ENCODE measurements around the gene TTC31. TPM values are rescaled to one million over a fixed set of nuclear protein-coding genes. Genes with fewer than 3 reads are reported as not detected.
"Not testable (repeated sequence)": the region's sequence is repeated elsewhere in the genome, so short reads cannot be mapped to it uniquely, and the experiment has no call there.

The TTC31 gene
- total RNA-seq, 1 donor from 2014 or later, result 32.2 TPM

DNA sequence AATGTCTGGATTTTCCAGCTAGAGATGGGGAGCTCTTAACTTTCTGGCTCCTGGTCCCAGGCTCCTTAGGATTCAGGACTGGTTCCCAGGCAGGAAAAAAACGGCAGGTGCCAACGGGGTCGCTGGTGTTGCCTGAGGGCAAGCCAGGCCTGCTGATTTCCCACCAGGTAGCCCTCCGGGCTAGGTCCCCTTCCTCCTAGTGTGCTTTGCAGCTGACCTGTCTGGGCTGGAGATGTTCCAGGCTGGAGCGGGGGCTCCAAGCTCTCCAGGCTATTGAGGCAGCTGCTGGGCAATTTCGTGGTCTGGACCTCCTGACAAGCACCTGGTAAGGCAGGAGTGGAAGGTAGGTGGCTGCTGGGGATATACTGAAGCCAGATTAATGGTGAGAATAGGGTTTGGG is 8.4 kb upstream of the TTC31 start:
- H3K27me3 Mint-ChIP-seq, result no peaks in the 10 kb centered on the region
- no peaks in the 10 kb centered on the region for H3K9me3 Mint-ChIP-seq (ENCODE audit: low read depth)
- no peak overlapping the region for H3K27ac Mint-ChIP-seq
- TF ChIP-seq, protein P1, sequence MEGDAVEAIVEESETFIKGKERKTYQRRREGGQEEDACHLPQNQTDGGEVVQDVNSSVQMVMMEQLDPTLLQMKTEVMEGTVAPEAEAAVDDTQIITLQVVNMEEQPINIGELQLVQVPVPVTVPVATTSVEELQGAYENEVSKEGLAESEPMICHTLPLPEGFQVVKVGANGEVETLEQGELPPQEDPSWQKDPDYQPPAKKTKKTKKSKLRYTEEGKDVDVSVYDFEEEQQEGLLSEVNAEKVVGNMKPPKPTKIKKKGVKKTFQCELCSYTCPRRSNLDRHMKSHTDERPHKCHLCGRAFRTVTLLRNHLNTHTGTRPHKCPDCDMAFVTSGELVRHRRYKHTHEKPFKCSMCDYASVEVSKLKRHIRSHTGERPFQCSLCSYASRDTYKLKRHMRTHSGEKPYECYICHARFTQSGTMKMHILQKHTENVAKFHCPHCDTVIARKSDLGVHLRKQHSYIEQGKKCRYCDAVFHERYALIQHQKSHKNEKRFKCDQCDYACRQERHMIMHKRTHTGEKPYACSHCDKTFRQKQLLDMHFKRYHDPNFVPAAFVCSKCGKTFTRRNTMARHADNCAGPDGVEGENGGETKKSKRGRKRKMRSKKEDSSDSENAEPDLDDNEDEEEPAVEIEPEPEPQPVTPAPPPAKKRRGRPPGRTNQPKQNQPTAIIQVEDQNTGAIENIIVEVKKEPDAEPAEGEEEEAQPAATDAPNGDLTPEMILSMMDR (IDR thresholded peaks at IDR 0.05; ENCODE audit: unreplicated experiment), result no peak
- no peak overlapping the region for H3K4me3 Mint-ChIP-seq (ENCODE audit: low read depth)
- DNase-seq (ENCODE audit: low spot score, unreplicated experiment), result no peak
- peaks cover 9% of the 10 kb centered on the region for H3K36me3 Mint-ChIP-seq (ENCODE audit: insufficient read depth)
- peaks cover 14% of the 10 kb centered on the region for H3K4me1 Mint-ChIP-seq (ENCODE audit: low read depth)

DNA sequence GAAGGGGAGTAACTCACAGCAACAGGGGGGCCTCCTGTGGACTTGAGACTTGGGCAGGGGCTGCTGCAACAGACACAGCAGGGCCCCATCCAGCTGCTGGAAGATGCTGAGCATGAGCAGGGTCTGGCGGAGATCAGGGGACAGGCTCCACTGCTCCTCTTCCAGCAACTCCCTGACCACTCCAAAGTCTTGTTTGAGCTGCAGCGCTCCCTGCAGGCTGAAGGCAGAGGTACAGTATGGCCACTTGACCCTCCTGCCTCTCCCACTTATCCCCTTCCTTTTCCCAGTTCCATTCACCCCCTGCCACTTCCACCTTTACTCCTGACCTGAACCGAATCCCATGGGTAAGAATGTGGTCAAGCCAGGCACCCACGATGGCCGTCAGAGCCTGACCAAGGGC is 8.0 kb upstream of the TTC31 start:
- no peaks in the 10 kb centered on the region for H3K9me3 Mint-ChIP-seq (ENCODE audit: low read depth)
- peaks cover 9% of the 10 kb centered on the region for H3K36me3 Mint-ChIP-seq (ENCODE audit: insufficient read depth)
- no peaks in the 10 kb centered on the region for H3K27me3 Mint-ChIP-seq
- no peak for DNase-seq (ENCODE audit: low spot score, unreplicated experiment)
- H3K4me3 Mint-ChIP-seq (ENCODE audit: low read depth), result no peak overlapping the region
- H3K4me1 Mint-ChIP-seq (ENCODE audit: low read depth), result peaks cover 14% of the 10 kb centered on the region
- H3K27ac Mint-ChIP-seq, result no peak overlapping the region
- TF ChIP-seq, protein P1 (IDR thresholded peaks at IDR 0.05; ENCODE audit: unreplicated experiment), result peak; percentile 28

- no peaks in the 10 kb centered on the region for H3K27me3 Mint-ChIP-seq
- H3K27ac Mint-ChIP-seq, result no peak overlapping the region
- peak overlapping the region; percentile 96 for H3K4me3 Mint-ChIP-seq (ENCODE audit: low read depth)
- TF ChIP-seq, protein P1 (IDR thresholded peaks at IDR 0.05; ENCODE audit: unreplicated experiment), result no peak
- H3K4me1 Mint-ChIP-seq (ENCODE audit: low read depth), result peaks cover 14% of the 10 kb centered on the region
- no peak for DNase-seq (ENCODE audit: low spot score, unreplicated experiment)
- peaks cover 6% of the 10 kb centered on the region for H3K36me3 Mint-ChIP-seq (ENCODE audit: insufficient read depth)
- H3K9me3 Mint-ChIP-seq (ENCODE audit: low read depth), result no peaks in the 10 kb centered on the region
Observed at GRCh38 chr2:74481431-74481830, 1.4 kb upstream of the TTC31 start.

GRCh38 chr2:74481961-74482800 is 700 bp upstream of the TTC31 start:
- Mint-ChIP-seq H3K27ac (peak overlapping the region; percentile 98), H3K27me3 (no peaks in the 10 kb centered on the region), H3K4me1 (ENCODE audit: low read depth) (peaks cover 14% of the 10 kb centered on the region), H3K4me3 (ENCODE audit: low read depth) (peak overlapping the region; percentile 96), H3K36me3 (ENCODE audit: insufficient read depth) (peaks cover 8% of the 10 kb centered on the region), H3K9me3 (ENCODE audit: low read depth) (no peaks in the 10 kb centered on the region)
- DNase-seq (ENCODE audit: low spot score, unreplicated experiment), result no peak
- TF ChIP-seq, protein P1 (IDR thresholded peaks at IDR 0.05; ENCODE audit: unreplicated experiment), result no peak

DNA sequence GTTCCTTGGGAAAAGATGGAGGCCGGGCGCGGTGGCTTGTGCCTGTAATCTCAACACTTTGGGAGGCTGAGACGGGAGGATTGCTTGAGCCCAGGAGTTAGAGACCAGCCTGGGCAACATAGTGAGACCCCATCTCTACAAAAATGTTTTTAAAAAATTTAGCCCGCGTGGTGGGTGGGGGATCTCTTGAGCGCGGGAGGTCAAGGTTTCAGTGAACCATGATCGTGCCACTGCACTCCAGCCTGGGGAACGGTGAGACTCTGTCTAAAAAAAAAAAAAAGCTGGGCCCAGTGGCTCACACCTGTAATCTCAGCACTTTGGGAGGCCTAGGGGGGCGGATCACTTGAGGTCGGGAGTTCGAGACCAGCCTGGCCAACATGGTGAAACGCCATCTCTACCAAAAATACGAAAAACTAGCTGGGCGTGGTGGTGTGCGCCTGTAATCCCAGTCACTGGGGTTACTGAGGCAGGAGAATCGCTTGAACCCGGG is 839 bp downstream of the TTC31 start:
- not testable (repeated sequence) for H3K27me3 Mint-ChIP-seq; DNase-seq (ENCODE audit: low spot score, unreplicated experiment); H3K9me3 Mint-ChIP-seq (ENCODE audit: low read depth); H3K36me3 Mint-ChIP-seq (ENCODE audit: insufficient read depth)
- H3K4me1 Mint-ChIP-seq (ENCODE audit: low read depth), result peaks cover 14% of the 10 kb centered on the region
- peak overlapping the region; percentile 96 for H3K4me3 Mint-ChIP-seq (ENCODE audit: low read depth)
- peak overlapping the region; percentile 98 for H3K27ac Mint-ChIP-seq

GRCh38 chr2:74486141-74486540 is 3.3 kb downstream of the TTC31 start:
- H3K4me1 Mint-ChIP-seq (ENCODE audit: low read depth), result peaks cover 16% of the 10 kb centered on the region
- DNase-seq (ENCODE audit: low spot score, unreplicated experiment), result no peak
- TF ChIP-seq, protein P1 (IDR thresholded peaks at IDR 0.05; ENCODE audit: unreplicated experiment), result no peak
- no peak overlapping the region for H3K4me3 Mint-ChIP-seq (ENCODE audit: low read depth)
- no peaks in the 10 kb centered on the region for H3K27me3 Mint-ChIP-seq
- H3K36me3 Mint-ChIP-seq (ENCODE audit: insufficient read depth), result peaks cover 10% of the 10 kb centered on the region
- no peak overlapping the region for H3K27ac Mint-ChIP-seq
- no peaks in the 10 kb centered on the region for H3K9me3 Mint-ChIP-seq (ENCODE audit: low read depth)

Measured in progenitor cell of endocrine pancreas (in vitro differentiated cells).